ENCODE results near the gene HLA-DOA.

- TF ChIP-seq POLR2AphosphoS5 (IDR thresholded peaks at IDR 0.05) (peak in 1 of 2 donors; percentile 28), CTCF (IDR thresholded peaks at IDR 0.05) (peak; percentile 87 to 92 (median 90)), EP300 (IDR thresholded peaks at IDR 0.05) (no peak)
Observed at GRCh38 chr6:32984622-32985389, 24.6 kb downstream of the HLA-DOA start.
